A673 (cell line): ENCODE results near the gene TSHR. TPM values are rescaled to one million over a fixed set of nuclear protein-coding genes. Genes with fewer than 3 reads are reported as not detected.

Source experiments
- BruUV-seq: library from RNA; stranded (reverse); fragments of 400-500 nt; replicated peaks from 2 replicates; lab custom pipeline; 2021; lab: Mats Ljungman, UMichigan
- CTCF ChIA-PET: fragments of 300-600 bp; sonication (Branson Sonifier 250); formaldehyde crosslinking; loops from one replicate; lab custom pipeline; 2022; ENCODE audit warnings: antibody characterized with exemption; lab: Charles Lee
- POLR2A ChIA-PET: fragments of 300-600 bp; sonication (Branson Sonifier 250); formaldehyde crosslinking; loops from one replicate; lab custom pipeline; 2022; ENCODE audit warnings: antibody characterized with exemption; ENCODE audit not compliant: low non-redundant PET; lab: Charles Lee
- DNase-seq: peaks from one replicate; pipeline ENCODE4 v3.0.0-alpha.2; 2015; ENCODE audit warnings: low spot score
- H3K27ac ChIP-seq: fragments of 200-600 bp; sonication (generic); 2 replicates; pipeline ENCODE4 v1.5.1; 2016; ENCODE audit warnings: mixed run types, low read depth, mild to moderate bottlenecking, mixed read lengths, antibody characterized with exemption, low read length; ENCODE audit not compliant: poor library complexity, severe bottlenecking
- H3K27me3 ChIP-seq: fragments of 200-600 bp; sonication (generic); replicated peaks from 2 replicates; pipeline ENCODE4 v1.6.1; 2017; ENCODE audit warnings: mixed run types, low read depth, mild to moderate bottlenecking, mixed read lengths, antibody characterized with exemption, low read length; ENCODE audit not compliant: insufficient read depth, poor library complexity
- H3K36me3 ChIP-seq: fragments of 200-600 bp; sonication (generic); 2 replicates; pipeline ENCODE4 v1.6.1; 2016; ENCODE audit warnings: mixed run types, mild to moderate bottlenecking, mixed read lengths, antibody characterized with exemption, low read length; ENCODE audit not compliant: insufficient read depth, poor library complexity, severe bottlenecking
- H3K4me1 ChIP-seq: fragments of 200-600 bp; sonication (generic); 2 replicates; pipeline ENCODE4 v1.6.1; 2017; ENCODE audit warnings: mixed run types, mild to moderate bottlenecking, mixed read lengths, antibody characterized with exemption, low read length; ENCODE audit not compliant: insufficient read depth, poor library complexity, severe bottlenecking
- H3K4me3 ChIP-seq: fragments of 200-600 bp; sonication (generic); 2 replicates; pipeline ENCODE4 v1.5.1; 2016; ENCODE audit warnings: low read depth, mixed run types, mild to moderate bottlenecking, mixed read lengths, low read length; ENCODE audit not compliant: poor library complexity, severe bottlenecking
- H3K9me3 ChIP-seq: fragments of 200-600 bp; sonication (generic); 2 replicates; pipeline ENCODE4 v1.6.1; 2016; ENCODE audit warnings: mixed run types, low read depth, mild to moderate bottlenecking, mixed read lengths, antibody characterized with exemption, low read length; ENCODE audit not compliant: poor library complexity, severe bottlenecking
- EZH2 ChIP-seq: fragments of 200-600 bp; sonication (generic); IDR thresholded peaks from 2 replicates; pipeline ENCODE4 v1.6.1; 2017; ENCODE audit warnings: borderline replicate concordance, low read depth, mild to moderate bottlenecking, mixed read lengths, antibody characterized with exemption, low read length; ENCODE audit not compliant: poor library complexity, severe bottlenecking
- intact Hi-C: fragments of 100-400 bp; cut with micrococcal nuclease; formaldehyde crosslinking; loops from one replicate; pipeline ENCODE4 v1.10.0; 2022; ENCODE audit not compliant: unreplicated experiment
- total RNA-seq: library from RNA; stranded (reverse); gene quantifications from 2 replicates; pipeline ENCODE4 v1.2.3, GENCODE V29; 2021
- TF ChIP-seq, protein P1 (sequence below): fragments of 300-800, 200-600 bp; sonication (generic); conservative IDR thresholded peaks from 2 replicates; pipeline ENCODE4 v1.5.1; 2017; ENCODE audit warnings: low read depth, mild to moderate bottlenecking, antibody characterized with exemption, low read length, moderate library complexity, mixed read lengths

Gene TSHR
- total RNA-seq, 1 experiment from 2014 or later, result not detected

DNA sequence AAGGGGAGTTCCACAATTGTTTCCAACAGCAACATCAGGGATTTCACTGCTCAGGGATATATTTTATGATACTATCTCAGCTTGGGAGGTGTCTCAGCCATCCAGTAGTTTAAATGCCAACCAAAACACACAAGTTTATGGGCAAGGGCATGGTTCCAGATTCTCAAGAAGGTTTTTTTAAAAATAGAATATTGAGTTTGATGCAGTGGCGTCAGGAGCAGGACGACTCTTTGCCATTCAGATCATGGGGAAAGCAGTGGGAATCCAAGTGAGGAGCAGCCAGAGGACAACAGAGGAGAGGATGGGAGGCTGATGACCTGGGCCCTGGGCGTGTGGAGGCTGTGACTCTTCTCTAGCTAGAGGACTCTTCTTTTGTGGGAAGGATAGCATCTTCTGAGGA lies 25.7 kb downstream of the TSHR start:
- Histone ChIP-seq H3K27ac (no peak overlapping the region), H3K27me3 (peaks cover 35% of the 10 kb centered on the region), H3K4me1 (no peaks in the 10 kb centered on the region), H3K9me3 (no peaks in the 10 kb centered on the region), H3K36me3 (no peaks in the 10 kb centered on the region), H3K4me3 (no peak overlapping the region)
- POLR2A ChIA-PET, result no interaction called here
- intact Hi-C loops, result loop anchor here (10.0 kb wide), 1 partner anchor 766 kb away; the partner anchor contains the start of gene DIO2
- no peak for DNase-seq
- no TSS peak for BruUV-seq
- CTCF ChIA-PET, result no interaction called here
- TF ChIP-seq, protein P1, sequence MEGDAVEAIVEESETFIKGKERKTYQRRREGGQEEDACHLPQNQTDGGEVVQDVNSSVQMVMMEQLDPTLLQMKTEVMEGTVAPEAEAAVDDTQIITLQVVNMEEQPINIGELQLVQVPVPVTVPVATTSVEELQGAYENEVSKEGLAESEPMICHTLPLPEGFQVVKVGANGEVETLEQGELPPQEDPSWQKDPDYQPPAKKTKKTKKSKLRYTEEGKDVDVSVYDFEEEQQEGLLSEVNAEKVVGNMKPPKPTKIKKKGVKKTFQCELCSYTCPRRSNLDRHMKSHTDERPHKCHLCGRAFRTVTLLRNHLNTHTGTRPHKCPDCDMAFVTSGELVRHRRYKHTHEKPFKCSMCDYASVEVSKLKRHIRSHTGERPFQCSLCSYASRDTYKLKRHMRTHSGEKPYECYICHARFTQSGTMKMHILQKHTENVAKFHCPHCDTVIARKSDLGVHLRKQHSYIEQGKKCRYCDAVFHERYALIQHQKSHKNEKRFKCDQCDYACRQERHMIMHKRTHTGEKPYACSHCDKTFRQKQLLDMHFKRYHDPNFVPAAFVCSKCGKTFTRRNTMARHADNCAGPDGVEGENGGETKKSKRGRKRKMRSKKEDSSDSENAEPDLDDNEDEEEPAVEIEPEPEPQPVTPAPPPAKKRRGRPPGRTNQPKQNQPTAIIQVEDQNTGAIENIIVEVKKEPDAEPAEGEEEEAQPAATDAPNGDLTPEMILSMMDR, result no peak
- no peak for TF ChIP-seq EZH2

DNA sequence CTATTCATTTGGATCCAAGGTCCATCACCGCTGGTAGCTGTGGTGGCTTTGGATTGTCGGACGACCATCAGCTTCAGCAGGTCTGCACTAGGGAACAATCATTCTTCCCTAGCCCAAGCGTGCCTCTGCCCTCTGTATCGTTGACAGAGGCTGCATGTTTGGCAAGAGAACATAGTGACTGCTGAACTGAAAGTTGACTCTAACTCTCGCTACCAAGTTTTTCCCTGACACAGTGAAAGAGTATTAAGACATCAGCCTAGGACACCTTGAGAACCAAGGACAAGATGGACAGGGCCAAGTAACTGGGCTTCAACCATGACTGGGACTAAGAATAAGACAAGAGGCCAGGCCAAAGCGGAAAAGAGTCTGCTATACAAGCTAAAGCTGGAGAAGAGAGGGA lies 26.3 kb downstream of the TSHR start:
- no peaks in the 10 kb centered on the region for H3K9me3 ChIP-seq
- H3K36me3 ChIP-seq, result no peaks in the 10 kb centered on the region
- peaks cover 35% of the 10 kb centered on the region for H3K27me3 ChIP-seq
- no peak overlapping the region for H3K27ac ChIP-seq
- no peak overlapping the region for H3K4me3 ChIP-seq
- no peaks in the 10 kb centered on the region for H3K4me1 ChIP-seq
- no peak for DNase-seq
- no TSS peak for BruUV-seq
- CTCF ChIA-PET, result no interaction called here
- TF ChIP-seq EZH2, result no peak
- TF ChIP-seq, protein P1, result no peak
- POLR2A ChIA-PET, result no interaction called here
- intact Hi-C loops, result loop anchor here (10.0 kb wide), 1 partner anchor 767 kb away; the partner anchor contains the start of gene DIO2

DNA sequence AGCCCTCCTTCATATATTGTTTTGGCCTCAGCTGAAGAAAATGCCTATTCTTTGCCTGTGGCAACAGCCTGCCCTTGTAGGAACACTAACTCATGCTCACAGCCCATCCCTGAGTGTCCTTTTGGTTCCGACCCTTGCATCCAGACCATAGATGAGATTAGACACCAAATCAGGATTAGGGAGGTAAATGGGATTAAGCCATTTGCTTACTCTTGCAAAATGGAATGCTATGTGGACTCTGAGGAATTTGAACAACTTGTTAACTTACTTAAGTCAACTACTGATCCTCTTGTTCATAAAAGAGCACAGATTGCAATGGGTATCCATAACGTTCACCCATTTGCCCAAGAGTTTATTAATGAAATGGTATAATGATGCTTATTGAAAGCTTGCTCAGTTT lies 27.3 kb downstream of the TSHR start:
- ChIA-PET POLR2A (no interaction called here), CTCF (no interaction called here)
- H3K4me1 ChIP-seq, result no peaks in the 10 kb centered on the region
- peaks cover 32% of the 10 kb centered on the region for H3K27me3 ChIP-seq
- DNase-seq, result no peak
- no peaks in the 10 kb centered on the region for H3K9me3 ChIP-seq
- no peak overlapping the region for H3K27ac ChIP-seq
- H3K36me3 ChIP-seq, result no peaks in the 10 kb centered on the region
- intact Hi-C loops, result loop anchor here (10.0 kb wide), 1 partner anchor 768 kb away; the partner anchor contains the start of gene DIO2
- TF ChIP-seq EZH2, result no peak
- TF ChIP-seq, protein P1, result no peak
- BruUV-seq, result no TSS peak
- no peak overlapping the region for H3K4me3 ChIP-seq
